Amniotic epithelial cell (primary cell): Measurements from ENCODE around the gene CRY1.
"Not testable (repeated sequence)": the region's sequence is repeated elsewhere in the genome, so short reads cannot be mapped to it uniquely, and the experiment has no call there.

Experiments used
- DNase-seq: peaks from one replicate; pipeline ENCODE4 v3.0.0-alpha.2; 2010; ENCODE audit warnings: low read depth

CRY1 gene

DNA sequence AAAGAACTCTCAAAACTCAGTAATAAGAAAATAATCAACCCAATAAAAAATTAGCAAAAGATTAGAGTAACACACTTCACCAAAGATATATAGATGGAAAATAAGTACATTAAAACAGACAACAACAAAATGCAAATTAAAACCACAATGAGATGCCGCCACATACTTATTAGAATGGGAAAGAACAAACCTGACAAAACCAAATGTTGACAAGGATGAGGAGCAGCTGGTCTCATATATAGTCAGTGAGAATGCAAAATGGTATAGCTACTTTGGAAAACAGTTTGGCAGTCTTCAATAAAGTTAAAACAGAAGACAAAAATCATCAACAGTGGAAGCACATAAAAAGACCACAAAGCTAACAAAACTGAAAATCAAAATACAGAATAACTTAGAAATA is 29.1 kb downstream of the CRY1 start:
- no peak for DNase-seq

DNA sequence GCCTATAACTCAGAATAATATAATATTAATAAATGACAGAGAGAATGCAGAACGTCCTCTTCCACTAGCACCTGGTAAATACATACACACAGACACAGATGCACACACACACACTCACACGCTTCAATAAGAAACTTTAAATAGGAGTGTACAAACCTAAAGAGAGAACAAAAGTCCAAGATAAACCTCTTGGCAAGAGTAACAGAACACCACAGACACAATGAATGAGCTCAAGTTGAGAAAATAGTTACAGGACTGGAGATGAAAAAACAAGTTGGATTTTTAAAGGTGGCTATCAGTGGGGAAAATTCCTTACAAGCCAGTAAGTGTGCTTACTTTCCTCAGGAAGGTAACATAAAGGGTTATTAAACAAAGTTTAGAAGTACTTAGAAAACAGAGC is 35.2 kb downstream of the CRY1 start:
- no peak for DNase-seq

DNA sequence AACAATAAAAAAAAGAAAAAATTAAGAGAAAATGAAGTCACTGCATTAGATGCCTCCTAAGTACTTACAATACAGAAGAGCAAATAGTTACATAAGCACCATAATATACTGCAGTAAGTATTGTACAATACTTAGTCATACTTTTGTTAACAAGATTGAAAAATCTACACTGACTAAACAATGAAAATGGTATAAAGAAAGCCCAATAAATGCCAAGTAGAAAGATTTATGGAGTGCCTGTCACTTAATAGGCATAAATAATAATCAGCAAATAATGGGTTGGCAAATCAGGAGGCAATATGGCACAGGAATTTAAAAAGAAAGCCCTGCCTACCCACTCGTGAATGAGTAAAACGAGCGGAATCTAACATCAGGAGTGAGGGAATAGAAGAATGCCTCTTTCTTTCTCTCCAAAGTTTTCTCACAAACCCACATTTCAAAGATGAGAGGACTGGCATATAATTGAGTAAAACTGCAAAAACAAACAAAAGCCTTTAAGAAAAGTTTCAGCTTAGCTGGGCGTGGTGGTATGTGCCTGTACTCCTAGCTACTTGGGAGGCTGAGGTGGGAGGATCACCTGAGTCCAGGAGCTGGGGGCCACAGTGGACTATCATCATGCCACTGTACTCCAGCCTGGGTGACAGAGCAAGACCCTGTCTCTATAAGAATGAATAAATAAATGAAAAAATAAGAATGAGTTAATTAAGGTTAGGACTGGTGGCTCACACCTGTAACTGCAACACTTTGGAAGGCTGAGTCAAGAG is 36.1 kb downstream of the CRY1 start:
- DNase-seq, result peak; percentile 74

DNA sequence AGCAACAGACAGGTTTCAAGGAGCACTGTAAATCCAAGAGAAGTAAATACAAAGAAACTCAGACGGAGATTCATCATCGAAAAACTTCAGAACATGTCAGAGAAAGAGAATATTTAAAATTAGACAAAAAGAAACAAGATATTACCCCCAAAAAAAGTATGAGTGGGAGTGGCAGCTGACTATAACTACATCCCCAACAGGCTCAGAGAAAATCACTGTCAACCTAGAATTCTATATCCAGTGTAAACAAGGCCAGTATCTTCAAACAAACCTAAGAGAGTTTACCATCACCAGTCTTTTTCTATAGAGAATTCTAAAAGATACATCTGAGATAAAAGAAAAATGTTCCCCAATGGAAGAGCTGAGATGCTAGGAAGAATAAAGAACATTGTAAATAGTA is 39.6 kb downstream of the CRY1 start:
- peak; percentile 18 for DNase-seq

DNA sequence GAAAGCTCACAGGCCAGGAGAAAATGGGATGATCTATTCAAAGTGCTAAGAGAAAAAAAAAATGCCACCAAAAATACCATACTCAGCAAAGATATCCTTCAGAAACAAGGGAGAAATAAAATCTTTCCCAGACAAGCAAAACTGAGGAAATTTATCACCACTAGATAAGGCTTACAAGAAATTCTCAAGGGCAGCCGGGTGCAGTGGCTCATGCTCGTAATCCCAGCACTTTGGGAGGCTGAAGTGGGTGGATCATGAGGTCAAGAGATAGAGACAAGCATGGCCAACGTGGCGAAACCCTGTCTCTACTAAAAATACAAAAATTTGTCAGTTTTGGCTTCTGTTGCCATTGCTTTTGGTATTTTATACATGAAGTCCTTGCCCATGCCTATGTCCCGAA is 48.2 kb downstream of the CRY1 start:
- peak; percentile 84 for DNase-seq

GRCh38 chr12:107042801-107043200 is 50.5 kb downstream of the CRY1 start:
- no peak for DNase-seq

DNA sequence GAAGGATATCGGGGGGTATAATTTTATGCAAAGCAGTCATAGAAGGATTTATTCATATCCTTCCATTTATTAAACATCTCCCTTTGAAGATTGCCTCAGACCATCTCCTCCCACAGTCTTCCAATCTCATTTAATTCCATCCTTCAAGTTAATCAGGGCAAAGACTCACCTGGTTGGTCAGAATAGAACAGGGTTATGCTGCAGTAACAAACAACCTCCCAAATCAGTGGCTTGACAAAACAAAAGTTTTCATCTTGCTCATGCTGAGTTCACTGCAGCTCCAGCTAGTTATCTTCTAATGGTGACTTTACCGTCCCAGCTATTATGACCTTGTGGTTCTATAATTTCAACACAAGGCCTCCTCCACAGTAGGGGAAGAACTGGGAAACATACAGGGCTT is 57.6 kb downstream of the CRY1 start:
- DNase-seq, result no peak

DNA sequence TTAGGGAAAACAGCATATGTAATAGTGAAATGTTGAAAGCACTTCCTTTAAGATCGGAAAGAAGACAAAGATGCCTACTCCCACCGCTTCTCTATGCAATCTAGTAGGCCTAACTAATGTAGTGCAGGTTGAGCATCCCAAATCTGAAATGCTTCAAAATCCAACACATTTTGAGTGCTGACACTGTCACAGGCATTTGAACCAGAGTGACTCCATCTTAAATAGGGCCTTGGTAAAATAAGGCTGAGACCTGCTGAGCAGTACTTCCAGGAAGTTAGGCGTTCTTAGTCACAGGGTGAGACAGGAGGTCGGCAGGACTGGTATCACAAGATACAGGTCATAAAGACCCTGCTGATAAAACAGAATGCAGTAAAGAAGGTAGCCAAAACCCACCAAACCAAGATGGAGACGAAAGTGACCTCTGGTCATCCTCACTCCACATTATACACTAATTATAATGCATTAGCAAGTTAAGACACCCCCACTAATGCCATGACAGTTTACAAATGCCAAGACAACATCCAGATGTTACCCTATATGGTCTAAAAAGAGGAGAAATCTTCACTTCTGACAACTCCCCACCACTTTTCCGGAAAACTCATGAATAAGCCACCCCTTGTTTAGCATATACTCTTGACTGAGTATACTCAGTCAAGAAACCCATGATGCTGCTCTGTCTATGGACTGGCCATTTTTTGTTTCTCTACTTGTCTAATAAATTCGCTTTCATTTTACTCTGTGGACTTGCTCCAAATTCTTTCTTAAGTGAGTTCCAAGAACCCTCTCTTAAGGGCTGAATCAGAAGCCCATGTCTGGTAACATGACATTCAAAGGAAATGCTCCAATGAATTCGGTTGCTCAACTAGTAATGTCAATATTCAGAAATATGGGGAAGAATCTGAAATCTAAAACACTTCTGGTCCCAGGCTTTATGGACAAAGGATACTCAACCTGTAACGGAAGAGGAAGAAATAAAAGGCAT is 59.3 kb downstream of the CRY1 start:
- DNase-seq, result no peak

DNA sequence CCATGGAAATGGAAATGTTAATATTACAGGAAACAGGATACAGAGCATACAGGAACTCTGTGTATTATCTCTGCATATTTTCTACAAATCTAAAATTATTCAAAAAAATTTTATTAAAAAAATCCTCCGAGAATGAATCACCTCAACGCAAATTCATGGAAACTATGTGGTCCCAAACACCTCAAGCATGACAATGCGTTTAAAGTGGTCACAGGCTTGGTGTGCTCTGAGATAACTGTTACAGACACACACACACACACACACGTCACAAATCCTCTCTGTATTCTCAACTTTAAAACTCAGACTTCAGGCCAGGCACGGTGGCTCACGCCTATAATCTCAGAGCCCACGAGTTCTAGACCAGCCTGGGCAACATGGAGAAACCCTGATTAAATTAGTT is 61.1 kb downstream of the CRY1 start:
- no peak for DNase-seq

GRCh38 chr12:107031061-107031460 is 62.3 kb downstream of the CRY1 start:
- no peak for DNase-seq

GRCh38 chr12:107029081-107029480 is 64.3 kb downstream of the CRY1 start:
- peak; percentile 9 for DNase-seq

- DNase-seq, result peak; percentile 99
Observed at GRCh38 chr12:107027636-107028053, 65.7 kb downstream of the CRY1 start.

DNA sequence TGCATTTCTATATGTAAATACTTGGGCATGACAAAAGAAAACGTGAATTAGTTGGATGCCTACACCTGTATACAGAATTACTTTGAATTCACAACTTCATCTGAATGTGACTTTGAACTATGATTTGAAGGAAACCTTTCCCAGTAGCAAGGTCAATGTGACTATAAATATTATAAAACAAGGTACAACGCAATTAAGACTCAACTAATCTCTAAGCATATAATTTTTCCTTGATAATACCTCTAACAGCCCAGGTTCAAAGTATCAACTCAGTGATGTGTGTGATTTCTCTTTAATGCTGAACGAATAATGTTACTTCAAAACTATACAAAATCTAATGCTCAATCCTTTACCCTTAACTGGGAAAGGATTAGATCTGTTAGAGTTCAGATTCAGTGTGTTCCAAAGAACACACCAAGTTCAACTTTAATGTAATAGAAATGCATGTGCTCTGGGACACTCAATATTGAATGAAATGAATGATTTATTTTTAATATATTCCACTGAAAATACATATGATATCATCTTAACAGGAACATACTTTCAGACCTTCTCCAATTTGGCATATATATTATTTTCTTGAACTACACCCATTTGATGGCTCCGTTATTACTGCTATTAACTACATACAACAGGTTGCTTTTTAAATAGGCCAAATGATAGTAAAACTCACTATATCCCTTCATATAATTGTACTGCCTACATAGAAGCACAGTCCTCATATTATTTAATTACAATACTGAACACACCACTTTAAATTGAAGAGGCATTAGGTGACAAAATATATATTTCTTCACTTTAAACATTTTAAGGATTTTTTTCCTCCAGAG is 66.3 kb downstream of the CRY1 start:
- no peak for DNase-seq

- DNase-seq, result not testable (repeated sequence)
Observed at GRCh38 chr12:107026356-107026755, 67.0 kb downstream of the CRY1 start.

DNA sequence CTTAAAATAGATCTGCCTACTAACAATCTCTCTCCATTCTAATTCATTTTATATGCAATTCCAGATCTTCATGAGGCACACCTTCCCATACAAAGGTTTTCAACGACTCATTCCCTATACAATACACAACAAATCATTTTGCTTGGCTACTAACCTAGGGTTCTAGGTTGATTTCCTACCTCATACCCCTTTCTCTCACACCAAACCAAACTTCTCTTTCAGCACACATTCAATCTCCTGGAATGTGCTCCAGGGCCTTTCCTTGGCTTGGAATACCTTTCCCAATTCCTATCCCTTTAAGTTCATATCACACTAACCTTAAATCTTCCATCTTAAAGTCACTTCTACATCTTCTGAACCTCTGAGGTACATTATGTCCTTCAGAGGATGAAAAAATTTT is 67.7 kb downstream of the CRY1 start:
- no peak for DNase-seq

GRCh38 chr12:107019546-107019945 is 73.8 kb downstream of the CRY1 start:
- no peak for DNase-seq

DNA sequence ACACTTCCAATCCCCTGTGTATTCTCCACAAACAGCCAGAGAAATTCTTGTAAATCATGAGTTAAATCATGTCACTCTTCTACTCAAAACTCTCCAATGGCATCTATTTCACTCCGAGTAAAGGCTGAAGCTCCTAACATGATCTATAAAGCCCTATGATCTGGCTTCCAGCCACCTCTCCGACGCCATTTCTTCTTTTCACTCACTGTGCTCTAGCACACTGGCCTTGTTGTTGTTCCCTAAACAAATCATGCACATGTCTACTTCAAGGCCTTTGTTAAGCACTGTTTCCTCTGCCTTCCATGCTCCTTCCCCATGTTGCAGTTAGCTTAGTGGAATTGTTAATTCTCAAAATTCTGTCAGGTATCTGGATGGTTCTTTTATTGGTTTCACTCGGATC is 76.3 kb downstream of the CRY1 start:
- no peak for DNase-seq

DNA sequence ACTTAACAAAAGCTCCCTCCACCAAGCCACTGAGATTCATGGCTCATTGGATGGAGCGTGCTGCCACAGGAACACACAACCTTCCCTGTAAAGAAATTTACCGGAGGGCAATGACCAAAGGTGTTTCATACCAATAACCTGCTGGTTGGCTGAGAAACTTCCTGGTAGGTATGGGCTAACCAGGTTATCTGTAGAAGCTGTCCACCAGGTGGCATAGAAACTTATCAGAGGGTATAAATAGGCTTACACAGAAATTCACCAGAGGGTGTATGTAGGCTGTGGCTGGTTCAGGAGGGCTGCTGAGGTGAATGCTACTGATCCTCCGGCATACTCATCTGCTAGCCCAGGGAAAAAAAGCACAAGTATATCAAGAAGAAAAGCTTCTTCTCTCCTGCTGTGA is 79.3 kb downstream of the CRY1 start:
- no peak for DNase-seq

DNA sequence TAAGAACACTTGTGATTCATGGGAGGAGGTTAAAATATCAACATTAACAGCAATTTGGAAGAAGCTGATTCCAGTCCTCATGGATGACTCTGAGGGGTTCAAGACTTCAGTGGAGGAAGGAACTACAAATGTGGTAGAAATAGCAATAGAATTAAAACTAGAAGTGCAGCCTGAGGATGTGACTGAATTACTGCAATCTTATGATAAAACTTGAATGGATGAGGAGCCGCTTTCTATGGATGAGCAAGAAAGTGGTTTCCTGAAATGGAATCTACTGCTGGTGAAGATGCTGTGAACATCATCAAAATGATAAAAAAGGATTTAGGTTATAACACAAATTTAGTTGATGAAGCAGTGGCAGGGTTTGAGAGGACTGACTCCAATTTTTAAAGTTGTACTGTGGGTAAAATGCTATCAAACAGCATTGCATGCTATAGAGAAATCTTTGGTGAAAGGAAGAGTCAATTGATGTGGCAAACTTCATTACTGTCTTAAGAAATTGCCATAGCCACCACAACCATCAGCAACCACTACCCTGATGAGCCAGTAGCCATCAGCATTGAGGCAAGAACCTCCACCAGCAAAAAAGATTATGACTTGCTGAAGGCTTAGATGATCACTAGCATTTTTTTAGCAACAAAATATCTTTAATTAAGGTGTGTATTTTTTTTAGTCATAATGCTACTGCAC is 80.5 kb downstream of the CRY1 start:
- DNase-seq, result no peak

GRCh38 chr12:107011519-107011918 is 81.8 kb downstream of the CRY1 start:
- no peak for DNase-seq

- DNase-seq, result peak; percentile 48
Observed at GRCh38 chr12:107007411-107007810, 85.9 kb downstream of the CRY1 start.

DNA sequence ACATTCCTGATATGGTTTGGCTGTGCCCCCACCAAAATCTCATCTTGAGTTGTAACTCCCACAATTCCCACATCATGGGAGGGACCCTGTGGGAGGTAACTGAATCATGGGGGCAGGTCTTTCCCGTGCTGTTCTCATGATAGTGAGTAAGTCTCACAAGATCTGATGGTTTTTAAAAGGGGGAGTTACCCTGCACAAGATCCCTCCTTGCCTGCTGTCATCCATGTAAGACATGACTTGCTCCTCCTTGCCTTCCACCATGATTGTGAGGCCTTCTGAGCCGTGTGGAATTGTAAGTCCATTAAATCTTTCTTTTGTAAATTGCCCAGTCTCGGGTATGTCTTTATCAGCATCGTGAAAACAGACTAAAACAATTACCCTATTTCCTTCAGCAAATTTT is 90.7 kb downstream of the CRY1 start:
- DNase-seq, result peak; percentile 37
